ENCODE results near the gene CARMIL1.
"Not testable (repeated sequence)": the region's sequence is repeated elsewhere in the genome, so short reads cannot be mapped to it uniquely, and the experiment has no call there.

CARMIL1 gene

GRCh38 chr6:25578538-25578937, 299.4 kb downstream of the CARMIL1 start:
- DNase-seq (ENCODE audit: low read depth): no peak

GRCh38 chr6:25579391-25579883, 300.3 kb downstream of the CARMIL1 start:
- no peak for DNase-seq (ENCODE audit: low read depth)

DNA sequence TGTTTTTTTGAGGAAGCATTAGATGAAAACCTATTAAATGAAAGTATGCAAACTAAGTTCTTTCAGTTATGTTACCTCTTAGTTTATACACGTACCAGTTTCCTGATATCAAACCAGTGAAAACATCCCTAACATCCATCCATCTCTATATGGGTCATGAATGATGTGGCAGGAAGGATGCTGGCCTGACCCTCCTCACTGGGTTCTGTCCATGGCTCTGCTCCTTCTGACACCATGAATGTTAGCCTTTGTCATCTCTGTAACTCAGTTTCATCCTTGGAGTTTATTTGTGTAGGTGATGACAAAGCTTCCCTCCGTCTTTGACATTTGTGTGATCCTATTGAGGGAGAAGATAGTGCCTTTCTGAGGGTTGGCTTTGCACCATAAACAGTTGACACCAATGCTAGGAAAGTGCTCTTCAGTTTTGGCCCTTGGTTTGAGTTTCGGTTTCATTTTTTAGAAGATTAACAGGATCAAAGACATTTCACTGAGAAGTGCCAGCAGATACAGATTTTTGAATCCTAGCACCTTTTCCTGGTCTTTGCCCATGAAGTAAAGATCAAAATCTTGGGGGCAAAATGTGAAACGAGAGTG, 300.8 kb downstream of the CARMIL1 start:
- DNase-seq (ENCODE audit: low read depth): no peak

GRCh38 chr6:25582101-25582500, 302.9 kb downstream of the CARMIL1 start:
- no peak for DNase-seq (ENCODE audit: low read depth)

DNA sequence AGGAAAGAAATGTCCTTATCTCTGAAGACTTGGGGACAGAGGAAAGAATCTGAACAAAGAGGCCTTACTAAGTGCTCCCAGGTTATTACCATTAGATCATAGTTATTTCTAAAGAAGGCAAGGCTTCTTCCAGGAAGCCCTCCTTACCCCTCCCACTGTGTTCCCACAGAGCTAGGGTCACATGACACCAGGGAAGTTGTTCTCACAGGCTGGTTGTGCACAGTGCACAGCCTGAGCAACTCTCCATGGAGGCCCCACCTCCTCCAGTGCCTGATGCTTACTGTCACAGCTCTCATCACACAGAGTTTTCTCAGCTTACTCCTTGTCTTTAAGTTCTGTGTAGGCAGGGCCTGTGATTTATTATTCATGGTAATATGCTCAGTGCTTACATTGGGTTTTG, 303.9 kb downstream of the CARMIL1 start:
- no peak for DNase-seq (ENCODE audit: low read depth)

DNA sequence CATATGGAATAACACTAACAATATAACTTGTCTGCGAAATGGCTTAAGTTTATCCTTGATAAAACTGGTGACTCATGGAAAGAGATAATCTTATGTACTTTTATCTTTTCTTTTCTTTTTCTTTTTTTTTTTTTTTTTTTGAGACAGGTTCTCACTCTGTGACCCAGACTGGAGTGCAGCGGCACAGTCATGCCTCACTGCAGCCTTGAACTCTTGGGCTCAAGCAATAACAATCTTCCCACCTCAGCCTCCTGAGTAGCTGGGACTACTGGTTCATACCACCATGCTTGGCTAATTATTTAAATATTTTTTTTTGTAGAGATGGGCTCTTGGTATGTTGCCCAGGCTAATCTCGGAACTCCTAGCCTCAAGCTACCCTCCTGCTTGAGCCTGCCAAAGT, 304.7 kb downstream of the CARMIL1 start:
- no peak for DNase-seq (ENCODE audit: low read depth)

DNA sequence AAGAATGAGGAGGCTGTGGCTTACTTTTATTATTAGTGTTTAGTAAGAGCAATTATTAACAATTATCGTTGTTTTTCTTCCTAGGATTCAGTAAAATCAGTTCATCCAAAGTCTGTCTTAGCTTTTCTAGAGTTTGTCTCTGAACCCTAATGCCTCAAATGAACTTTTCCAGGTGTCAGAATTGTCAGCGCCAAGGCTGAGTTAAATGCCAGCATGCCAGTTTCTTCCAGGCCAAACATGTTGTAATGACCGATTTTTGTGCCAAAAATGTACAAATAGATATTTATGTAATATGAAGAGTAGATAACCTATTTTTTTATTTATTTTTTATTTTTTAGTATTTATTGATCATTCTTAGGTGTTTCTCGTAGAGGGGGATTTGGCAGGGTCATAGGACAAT, 306.1 kb downstream of the CARMIL1 start:
- DNase-seq (ENCODE audit: low read depth): no peak

- not testable (repeated sequence) for DNase-seq (ENCODE audit: low read depth)
Observed at GRCh38 chr6:25586119-25586518, 306.9 kb downstream of the CARMIL1 start.

GRCh38 chr6:25586927-25587326, 307.8 kb downstream of the CARMIL1 start:
- no peak for DNase-seq (ENCODE audit: low read depth)

GRCh38 chr6:25590986-25591385, 311.8 kb downstream of the CARMIL1 start:
- no peak for DNase-seq (ENCODE audit: low read depth)

GRCh38 chr6:25596928-25597818, 318.0 kb downstream of the CARMIL1 start:
- DNase-seq (ENCODE audit: low read depth): no peak

DNA sequence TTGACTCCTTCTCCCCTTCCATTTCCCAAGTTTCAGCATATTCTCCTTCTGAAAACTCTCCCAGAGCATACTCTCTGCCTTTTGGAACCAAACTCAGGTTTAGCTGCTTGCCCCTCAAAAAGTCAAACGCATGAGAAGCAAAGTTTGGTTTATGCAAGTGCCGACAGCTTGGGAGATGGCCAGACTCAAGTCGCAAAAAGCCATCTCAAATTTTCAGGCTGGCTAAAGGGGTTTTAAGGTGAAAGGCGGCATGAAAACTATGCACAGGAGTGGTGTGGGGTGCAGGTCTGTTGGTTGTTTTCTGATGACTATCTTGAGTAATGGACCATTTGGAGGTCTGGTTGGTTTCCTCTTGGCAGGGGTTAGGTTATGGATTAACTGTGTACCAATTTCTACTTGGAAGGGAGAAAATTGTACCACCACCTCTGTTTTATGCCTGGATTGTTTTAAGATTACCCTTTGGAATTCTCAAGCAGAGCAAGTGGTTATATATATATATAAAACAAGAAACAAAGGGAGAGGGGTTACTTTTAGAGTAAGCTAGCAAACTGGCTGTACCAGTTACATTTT, 320.4 kb downstream of the CARMIL1 start:
- DNase-seq (ENCODE audit: low read depth): no peak

- no peak for DNase-seq (ENCODE audit: low read depth)
Observed at GRCh38 chr6:25601800-25602673, 322.9 kb downstream of the CARMIL1 start.

DNA sequence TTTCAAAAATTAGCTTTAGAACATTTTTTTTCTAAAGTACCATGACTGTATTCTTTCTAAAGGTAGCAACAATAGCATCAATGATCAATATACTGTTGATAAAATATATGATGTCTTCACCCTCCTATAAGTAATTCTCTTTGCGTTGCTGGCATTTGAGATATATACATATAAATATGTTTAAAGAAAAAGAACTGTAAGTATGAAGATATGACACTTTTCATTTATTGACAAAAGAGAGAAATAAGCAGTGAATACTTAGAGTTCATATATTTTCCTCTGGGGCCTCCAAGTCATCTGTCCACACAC, 323.5 kb downstream of the CARMIL1 start:
- DNase-seq (ENCODE audit: low read depth): no peak

DNA sequence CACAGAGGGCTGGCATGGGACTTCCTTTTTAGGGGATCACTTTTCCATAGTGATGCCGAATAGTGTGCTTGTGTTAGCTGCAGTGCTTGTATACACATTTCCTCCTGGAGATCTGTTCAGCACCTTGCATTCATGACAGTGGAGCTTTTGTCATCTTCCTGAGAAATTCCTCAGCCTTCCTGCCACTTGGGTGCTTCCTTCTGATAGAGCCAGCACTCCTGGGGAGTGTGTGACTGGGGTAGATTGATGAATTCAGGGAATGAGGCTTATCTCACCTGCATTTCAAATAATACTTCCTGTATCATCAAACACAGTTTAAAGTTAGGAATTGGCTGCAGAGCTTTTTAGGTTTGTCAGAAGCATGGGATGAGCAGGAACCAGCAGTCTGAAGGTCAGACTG, 324.1 kb downstream of the CARMIL1 start:
- DNase-seq (ENCODE audit: low read depth): no peak

DNA sequence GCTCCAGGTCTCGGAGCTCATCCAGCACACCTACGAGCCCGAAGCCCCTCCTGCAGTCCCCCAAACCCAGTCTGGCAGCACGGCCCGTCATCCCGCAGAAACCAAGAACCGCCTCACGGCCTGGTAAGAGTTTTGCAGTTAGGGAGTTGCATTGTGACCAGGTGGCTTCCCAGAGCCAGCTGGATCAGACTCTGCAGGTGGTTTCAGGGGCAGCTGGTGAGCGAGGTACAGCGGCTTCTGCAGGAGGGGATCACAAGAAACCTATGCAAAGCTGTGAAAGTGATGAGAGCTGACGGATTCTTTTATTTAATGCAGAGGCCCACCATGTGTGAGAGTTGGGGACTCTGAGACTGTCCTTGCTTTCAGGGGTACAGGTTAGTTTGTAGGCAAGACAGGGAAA, 327.0 kb downstream of the CARMIL1 start:
- DNase-seq (ENCODE audit: low read depth): no peak

- no peak for DNase-seq (ENCODE audit: low read depth)
Observed at GRCh38 chr6:25608558-25609174, 329.5 kb downstream of the CARMIL1 start.

DNA sequence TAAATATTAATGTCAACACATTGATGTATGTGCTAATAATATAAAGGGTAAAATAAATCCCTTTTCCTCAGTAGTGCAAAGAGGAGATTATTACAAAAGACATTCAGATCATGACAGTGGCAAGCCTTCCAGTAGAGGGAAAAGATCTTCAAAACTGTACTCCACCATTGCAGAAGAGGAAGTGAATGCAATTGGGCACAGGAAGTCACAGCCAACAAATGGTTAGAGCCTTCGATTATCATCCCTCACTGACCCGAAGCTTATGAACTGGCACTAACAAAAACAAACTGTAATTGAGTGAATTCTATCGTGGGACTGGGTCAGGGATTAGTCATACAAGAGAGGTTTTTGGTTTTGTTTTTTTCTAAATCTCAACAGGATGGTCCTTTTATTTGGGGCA, 333.5 kb downstream of the CARMIL1 start:
- DNase-seq (ENCODE audit: low read depth): no peak

GRCh38 chr6:25613415-25613814, 334.2 kb downstream of the CARMIL1 start:
- no peak for DNase-seq (ENCODE audit: low read depth)

- DNase-seq (ENCODE audit: low read depth): no peak
Observed at GRCh38 chr6:25614052-25614451, 334.9 kb downstream of the CARMIL1 start.

GRCh38 chr6:25615471-25615870, 336.3 kb downstream of the CARMIL1 start:
- no peak for DNase-seq (ENCODE audit: low read depth)

DNA sequence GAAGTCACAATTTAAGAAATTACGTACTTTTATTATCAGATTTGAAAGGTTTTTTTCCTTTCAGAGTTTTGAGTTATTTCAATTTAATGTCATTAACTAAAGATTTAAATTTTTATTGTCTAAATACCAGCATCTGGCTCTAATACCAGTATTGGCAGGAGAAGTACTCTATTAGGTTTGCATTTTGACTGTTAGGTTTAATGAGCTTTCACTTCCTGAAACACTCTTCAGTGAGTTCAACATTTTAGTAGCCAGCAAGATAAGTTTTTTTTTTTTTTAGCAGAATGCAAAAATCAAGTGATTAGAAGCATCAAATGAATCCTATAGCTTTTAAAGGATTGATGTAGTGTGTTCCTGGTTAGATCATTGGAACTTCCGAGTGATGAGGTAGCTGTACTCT, 338.8 kb downstream of the CARMIL1 start:
- DNase-seq (ENCODE audit: low read depth): no peak

All from stimulated activated CD8-positive, alpha-beta memory T cell treated with anti-CD3 and anti-CD28 coated beads, Interleukin-12 subunit alpha, Interleukin-12 subunit beta, amount 100 ng/mL, for 1 hour (primary cell).